Subcutaneous adipose tissue (tissue), 4 donors: ENCODE data around the gene PLCB1. TPM values are rescaled to one million over a fixed set of nuclear protein-coding genes. Genes with fewer than 3 reads are reported as not detected.

Experiments
- total RNA-seq, 4 donors: library from RNA; depleted of rRNA; stranded (reverse); fragments of >200 nt; gene quantifications; one replicate each; pipeline ENCODE4 v1.1.0, GENCODE V29; 2016
- TF ChIP-seq, protein P1 (sequence below): fragments of 450-650 bp; IDR thresholded peaks from one replicate; pipeline ENCODE4 v1.5.1; 2016; ENCODE audit warnings: low read depth, mild to moderate bottlenecking, control low read depth, antibody characterized with exemption, moderate library complexity

PLCB1 gene
- total RNA-seq, 4 donors from 2014 or later: 14.1 to 26.7 (median 18.4) TPM

- TF ChIP-seq, protein P1, sequence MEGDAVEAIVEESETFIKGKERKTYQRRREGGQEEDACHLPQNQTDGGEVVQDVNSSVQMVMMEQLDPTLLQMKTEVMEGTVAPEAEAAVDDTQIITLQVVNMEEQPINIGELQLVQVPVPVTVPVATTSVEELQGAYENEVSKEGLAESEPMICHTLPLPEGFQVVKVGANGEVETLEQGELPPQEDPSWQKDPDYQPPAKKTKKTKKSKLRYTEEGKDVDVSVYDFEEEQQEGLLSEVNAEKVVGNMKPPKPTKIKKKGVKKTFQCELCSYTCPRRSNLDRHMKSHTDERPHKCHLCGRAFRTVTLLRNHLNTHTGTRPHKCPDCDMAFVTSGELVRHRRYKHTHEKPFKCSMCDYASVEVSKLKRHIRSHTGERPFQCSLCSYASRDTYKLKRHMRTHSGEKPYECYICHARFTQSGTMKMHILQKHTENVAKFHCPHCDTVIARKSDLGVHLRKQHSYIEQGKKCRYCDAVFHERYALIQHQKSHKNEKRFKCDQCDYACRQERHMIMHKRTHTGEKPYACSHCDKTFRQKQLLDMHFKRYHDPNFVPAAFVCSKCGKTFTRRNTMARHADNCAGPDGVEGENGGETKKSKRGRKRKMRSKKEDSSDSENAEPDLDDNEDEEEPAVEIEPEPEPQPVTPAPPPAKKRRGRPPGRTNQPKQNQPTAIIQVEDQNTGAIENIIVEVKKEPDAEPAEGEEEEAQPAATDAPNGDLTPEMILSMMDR: no peak
These were observed 508.4 kb downstream of the PLCB1 start for GRCh38 chr20:8640461-8640860.

GRCh38 chr20:8642247-8642646 is 510.2 kb downstream of the PLCB1 start:
- TF ChIP-seq, protein P1: no peak

GRCh38 chr20:8645326-8645725 is 513.3 kb downstream of the PLCB1 start:
- TF ChIP-seq, protein P1: no peak

- TF ChIP-seq, protein P1: no peak
These were observed 514.0 kb downstream of the PLCB1 start for GRCh38 chr20:8646033-8646441.

DNA sequence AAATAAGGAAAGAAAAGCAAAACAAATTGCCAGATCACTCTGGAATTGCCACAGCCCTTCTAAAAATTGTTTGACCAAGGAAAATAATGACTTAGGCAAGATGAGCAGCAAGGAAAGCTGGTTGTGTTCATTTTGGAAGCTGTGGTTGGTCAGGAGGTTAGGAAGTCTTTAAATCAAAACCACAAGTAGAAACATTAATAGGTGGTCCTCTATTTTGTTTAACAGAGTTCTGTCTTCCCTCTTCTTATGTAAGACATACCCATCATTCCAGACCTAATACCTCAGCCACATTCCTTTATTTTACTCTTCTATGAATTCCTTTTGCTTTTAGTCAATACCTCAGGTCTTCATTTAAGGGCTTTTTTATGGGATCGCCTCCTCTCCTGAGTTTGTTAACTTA is 514.6 kb downstream of the PLCB1 start:
- TF ChIP-seq, protein P1: no peak

DNA sequence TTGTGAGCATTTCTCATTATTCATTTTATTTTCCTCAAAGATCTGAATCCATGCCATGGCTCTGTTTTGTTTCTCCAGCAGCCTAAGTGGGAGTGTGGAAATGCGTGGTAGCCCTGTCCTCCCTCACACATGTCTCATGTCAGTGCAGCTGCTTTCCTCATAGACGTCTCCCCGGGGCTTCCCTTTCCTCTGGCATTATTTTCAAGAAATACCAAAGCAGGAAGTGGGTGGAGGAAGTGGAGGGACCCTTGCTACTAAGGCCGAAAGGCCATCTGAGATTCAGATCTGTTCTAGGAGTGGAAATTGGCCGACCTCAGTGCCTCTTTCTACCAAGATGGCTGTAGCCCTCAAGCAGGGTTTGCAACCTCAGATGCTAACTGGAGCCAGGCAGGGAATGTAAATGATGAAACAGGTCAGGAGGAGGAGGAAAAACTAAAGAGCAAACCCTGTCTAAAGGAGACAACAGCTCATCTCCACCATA is 515.9 kb downstream of the PLCB1 start:
- TF ChIP-seq, protein P1: no peak

- TF ChIP-seq, protein P1: no peak
These were observed 516.4 kb downstream of the PLCB1 start for GRCh38 chr20:8648466-8648865.
